ENCODE measurements around the gene HELQ.

DNA sequence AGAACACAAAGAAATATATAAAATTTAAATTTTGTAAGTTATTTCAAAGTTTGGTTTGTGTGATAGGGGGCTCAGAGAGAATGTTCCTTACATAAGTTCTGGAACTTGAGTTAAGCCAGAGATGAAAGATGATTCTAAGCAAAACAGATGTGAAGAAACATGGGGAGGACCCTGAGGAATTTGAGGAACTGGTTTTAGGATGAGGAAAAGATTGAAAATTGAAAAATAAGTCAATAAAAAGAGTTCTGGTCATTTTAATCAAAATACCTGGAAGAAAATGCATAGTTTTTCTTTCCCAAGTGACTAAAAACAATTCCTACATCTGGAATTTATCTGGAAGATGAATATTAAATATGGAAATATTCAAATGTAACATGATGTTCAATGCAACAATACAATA, 37.4 kb downstream of the HELQ start:
- TF ChIP-seq, protein P1, sequence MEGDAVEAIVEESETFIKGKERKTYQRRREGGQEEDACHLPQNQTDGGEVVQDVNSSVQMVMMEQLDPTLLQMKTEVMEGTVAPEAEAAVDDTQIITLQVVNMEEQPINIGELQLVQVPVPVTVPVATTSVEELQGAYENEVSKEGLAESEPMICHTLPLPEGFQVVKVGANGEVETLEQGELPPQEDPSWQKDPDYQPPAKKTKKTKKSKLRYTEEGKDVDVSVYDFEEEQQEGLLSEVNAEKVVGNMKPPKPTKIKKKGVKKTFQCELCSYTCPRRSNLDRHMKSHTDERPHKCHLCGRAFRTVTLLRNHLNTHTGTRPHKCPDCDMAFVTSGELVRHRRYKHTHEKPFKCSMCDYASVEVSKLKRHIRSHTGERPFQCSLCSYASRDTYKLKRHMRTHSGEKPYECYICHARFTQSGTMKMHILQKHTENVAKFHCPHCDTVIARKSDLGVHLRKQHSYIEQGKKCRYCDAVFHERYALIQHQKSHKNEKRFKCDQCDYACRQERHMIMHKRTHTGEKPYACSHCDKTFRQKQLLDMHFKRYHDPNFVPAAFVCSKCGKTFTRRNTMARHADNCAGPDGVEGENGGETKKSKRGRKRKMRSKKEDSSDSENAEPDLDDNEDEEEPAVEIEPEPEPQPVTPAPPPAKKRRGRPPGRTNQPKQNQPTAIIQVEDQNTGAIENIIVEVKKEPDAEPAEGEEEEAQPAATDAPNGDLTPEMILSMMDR (IDR thresholded peaks at IDR 0.05): no peak
- no peak for TF ChIP-seq POLR2A (IDR thresholded peaks at IDR 0.05)
